Mucosa of descending colon (tissue), 3 donors: Measurements from ENCODE around the gene FSTL3. TPM values are rescaled to one million over a fixed set of nuclear protein-coding genes. Genes with fewer than 3 reads are reported as not detected.

Experiments
- ATAC-seq: fragments of 200-7000 bp; cut with Tn5 transposase; one replicate; pipeline ENCODE4 v1.9.1; 2020; ENCODE audit warnings: mild to moderate bottlenecking, moderate library complexity
- DNase-seq, 3 donors: peaks; one replicate each; pipeline ENCODE4 v3.0.0-alpha.2; 2020
- H3K36me3 ChIP-seq: fragments of 200-600 bp; one replicate; pipeline ENCODE4 v1.8.0; 2021; ENCODE audit warnings: low read depth, mild to moderate bottlenecking
- H3K4me1 ChIP-seq: fragments of 200-600 bp; one replicate; pipeline ENCODE4 v1.8.0; 2021; ENCODE audit warnings: low read depth, mild to moderate bottlenecking
- H3K4me3 ChIP-seq: fragments of 200-600 bp; one replicate; pipeline ENCODE4 v1.8.0; 2021; ENCODE audit warnings: mild to moderate bottlenecking
- H3K9me3 ChIP-seq: fragments of 200-600 bp; one replicate; pipeline ENCODE4 v1.8.0; 2021; ENCODE audit warnings: mild to moderate bottlenecking
- CTCF ChIP-seq: fragments of 200-600 bp; IDR thresholded peaks from one replicate; pipeline ENCODE4 v1.8.0; 2022; ENCODE audit warnings: antibody characterized with exemption, mild to moderate bottlenecking
- intact Hi-C, 2 donors: fragments of 100-400 bp; cut with DNase I in 1 of 2; cut with micrococcal nuclease in 1 of 2; formaldehyde crosslinking; loops; one replicate each; pipeline versions ENCODE4 v1.11.0 to v1.11.1; 2022; cut with DNase I, micrococcal nuclease
- total RNA-seq, 3 donors: library from RNA; stranded (reverse); fragmentation: NEBNext Ultra II Directional in 2 of 3; extraction: Animal tissue kit (Norgen Biotek cat#: 25700) in 2 of 3; gene quantifications; one replicate each; pipeline versions ENCODE4 v1.2.1 to v1.2.4, GENCODE V29; 2021 to 2023
- donor health status: DM: no; HTN: no; CAD: no; lungs with moderate emphysema.
- donor health status: DM: no; HTN: no; CAD: no.
- donor health status: DM: no; HTN: yes; CAD: no.

FSTL3 gene
- total RNA-seq, 3 donors from 2014 or later, result 2.6 to 25.0 (median 12.8) TPM

GRCh38 chr19:709965-710571 is 33.9 kb downstream of the FSTL3 start:
- no peak for DNase-seq
- intact Hi-C loops, result no loop called here
- Histone ChIP-seq H3K4me1 (peaks cover 4% of the 10 kb centered on the region), H3K36me3 (no peaks in the 10 kb centered on the region), H3K4me3 (no peak overlapping the region), H3K9me3 (no peaks in the 10 kb centered on the region)
- no peak for TF ChIP-seq CTCF
- peak; percentile 16 for ATAC-seq

- H3K4me3 ChIP-seq, result no peak overlapping the region
- no peaks in the 10 kb centered on the region for H3K36me3 ChIP-seq
- no peak for TF ChIP-seq CTCF
- H3K9me3 ChIP-seq, result peaks cover 4% of the 10 kb centered on the region
- no peak for ATAC-seq
- no peak for DNase-seq
- intact Hi-C loops, result no loop called here
- H3K4me1 ChIP-seq, result peaks cover 4% of the 10 kb centered on the region
Observed at GRCh38 chr19:710767-711166, 34.6 kb downstream of the FSTL3 start.

- ATAC-seq (no peak), DNase-seq (no peak)
- TF ChIP-seq CTCF, result no peak
- no peaks in the 10 kb centered on the region for H3K36me3 ChIP-seq
- H3K4me3 ChIP-seq, result no peak overlapping the region
- peaks cover 4% of the 10 kb centered on the region for H3K4me1 ChIP-seq
- peaks cover 4% of the 10 kb centered on the region for H3K9me3 ChIP-seq
- intact Hi-C loops, result no loop called here
Observed at GRCh38 chr19:711254-711653, 35.1 kb downstream of the FSTL3 start.

- H3K9me3 ChIP-seq, result peaks cover 4% of the 10 kb centered on the region
- no peak overlapping the region for H3K4me3 ChIP-seq
- no peak for TF ChIP-seq CTCF
- intact Hi-C loops, result no loop called here
- no peaks in the 10 kb centered on the region for H3K36me3 ChIP-seq
- no peak for ATAC-seq
- DNase-seq, result no peak
- no peaks in the 10 kb centered on the region for H3K4me1 ChIP-seq
Observed at GRCh38 chr19:715347-715746, 39.2 kb downstream of the FSTL3 start.

GRCh38 chr19:718251-718951 is 42.2 kb downstream of the FSTL3 start:
- intact Hi-C loops, result no loop called here
- Histone ChIP-seq H3K4me3 (no peak overlapping the region), H3K36me3 (no peaks in the 10 kb centered on the region), H3K4me1 (no peaks in the 10 kb centered on the region), H3K9me3 (peaks cover 4% of the 10 kb centered on the region)
- ATAC-seq, result peak; percentile 9
- DNase-seq, result no peak
- no peak for TF ChIP-seq CTCF
